ENCODE measurements around the gene ANKMY1.

Gene ANKMY1

GRCh38 chr2:240557808-240558207 is at the start of gene ANKMY1:
TSS of gene ANKMY1 (minus strand) at chr2:240557988. CDS start at chr2:240557335, 653 bp downstream.
- DNase-seq = peak; percentile 83

GRCh38 chr2:240605867-240606743 is 48.3 kb upstream of the ANKMY1 start:
- no peak for DNase-seq

GRCh38 chr2:240604939-240605716 is 47.3 kb upstream of the ANKMY1 start:
- DNase-seq = no peak

GRCh38 chr2:240604291-240604938 is 46.6 kb upstream of the ANKMY1 start:
- no peak for DNase-seq

- DNase-seq = no peak
Measured at GRCh38 chr2:240603846-240604245, 46.1 kb upstream of the ANKMY1 start.

GRCh38 chr2:240603081-240603835 is 45.5 kb upstream of the ANKMY1 start:
- DNase-seq = no peak

GRCh38 chr2:240602266-240603050 is 44.7 kb upstream of the ANKMY1 start:
- DNase-seq = no peak

- DNase-seq = no peak
Measured at GRCh38 chr2:240601831-240602160, 44.0 kb upstream of the ANKMY1 start.

GRCh38 chr2:240601061-240601830 is 43.5 kb upstream of the ANKMY1 start:
- no peak for DNase-seq

- DNase-seq = no peak
Measured at GRCh38 chr2:240600451-240600961, 42.7 kb upstream of the ANKMY1 start.

GRCh38 chr2:240599141-240599583 is 41.4 kb upstream of the ANKMY1 start:
- DNase-seq = no peak

- no peak for DNase-seq
Measured at GRCh38 chr2:240598311-240598911, 40.6 kb upstream of the ANKMY1 start.

GRCh38 chr2:240597419-240598181 is 39.8 kb upstream of the ANKMY1 start:
- DNase-seq = no peak

- DNase-seq = no peak
Measured at GRCh38 chr2:240597054-240597418, 39.2 kb upstream of the ANKMY1 start.

GRCh38 chr2:240596491-240596931 is 38.7 kb upstream of the ANKMY1 start:
- DNase-seq = no peak

- no peak for DNase-seq
Measured at GRCh38 chr2:240596080-240596460, 38.3 kb upstream of the ANKMY1 start.

- peak; percentile 62 for DNase-seq
Measured at GRCh38 chr2:240595381-240596079, 37.7 kb upstream of the ANKMY1 start.

- DNase-seq = no peak
Measured at GRCh38 chr2:240594511-240595380, 37.0 kb upstream of the ANKMY1 start.

Measured in stimulated activated CD8-positive, alpha-beta memory T cell treated with anti-CD3 and anti-CD28 coated beads, Interleukin-4, amount 100 ng/mL, for 48 hours (primary cell).